Omental fat pad (tissue), 4 donors: ENCODE results near the gene EXT2. TPM values are rescaled to one million over a fixed set of nuclear protein-coding genes. Genes with fewer than 3 reads are reported as not detected.

Source experiments
- ATAC-seq: fragments of 150-250 bp; one replicate; pipeline ENCODE4 v1.9.1; 2016; ENCODE audit warnings: mild to moderate bottlenecking, moderate library complexity; ENCODE audit not compliant: low FRiP score
- DNase-seq: peaks from one replicate; pipeline ENCODE4 v3.0.0-alpha.2; 2019; ENCODE audit warnings: low spot score
- CTCF ChIP-seq, 3 donors: fragments of 450-650 bp; IDR thresholded peaks; one replicate each; pipeline ENCODE4 v1.5.1; 2016 to 2017; ENCODE audit warnings: antibody characterized with exemption in 3 of 3, mild to moderate bottlenecking in 3 of 3, moderate library complexity in 2 of 3
- total RNA-seq, 4 donors: library from RNA; depleted of rRNA; stranded (reverse); fragments of >200 nt; gene quantifications; one replicate each; pipeline ENCODE4 v1.1.0, GENCODE V29; 2016

Gene EXT2
- total RNA-seq, 4 donors from 2014 or later, result 60.5 to 91.0 (median 76.1) TPM

- DNase-seq, result no peak
- no peak for TF ChIP-seq CTCF (IDR thresholded peaks at IDR 0.05)
- ATAC-seq, result no peak
Observed at GRCh38 chr11:44113018-44113417, 17.5 kb downstream of the EXT2 start.

- ATAC-seq (no peak), DNase-seq (no peak)
- TF ChIP-seq CTCF (IDR thresholded peaks at IDR 0.05), result no peak
Observed at GRCh38 chr11:44113572-44113971, 18.1 kb downstream of the EXT2 start.

- ATAC-seq, result no peak
- TF ChIP-seq CTCF (IDR thresholded peaks at IDR 0.05), result no peak
Observed at GRCh38 chr11:44116234-44116830, 20.9 kb downstream of the EXT2 start.

GRCh38 chr11:44120169-44120568, 24.7 kb downstream of the EXT2 start:
- TF ChIP-seq CTCF (IDR thresholded peaks at IDR 0.05), result no peak
- ATAC-seq (no peak), DNase-seq (no peak)

More at GRCh38 chr11:44116234-44116830, 20.9 kb downstream of the EXT2 start:
- DNase-seq, result no peak

GRCh38 chr11:44125598-44125997, 30.1 kb downstream of the EXT2 start:
- TF ChIP-seq CTCF (IDR thresholded peaks at IDR 0.05), result no peak
- ATAC-seq (no peak), DNase-seq (no peak)

- ATAC-seq (no peak), DNase-seq (no peak)
- TF ChIP-seq CTCF (IDR thresholded peaks at IDR 0.05), result no peak
Observed at GRCh38 chr11:44126304-44126703, 30.8 kb downstream of the EXT2 start.

GRCh38 chr11:44127130-44127529, 31.7 kb downstream of the EXT2 start:
- DNase-seq, result no peak
- no peak for TF ChIP-seq CTCF (IDR thresholded peaks at IDR 0.05)
- ATAC-seq, result no peak
